ENCODE results near the gene ITGA7.

Gene ITGA7

DNA sequence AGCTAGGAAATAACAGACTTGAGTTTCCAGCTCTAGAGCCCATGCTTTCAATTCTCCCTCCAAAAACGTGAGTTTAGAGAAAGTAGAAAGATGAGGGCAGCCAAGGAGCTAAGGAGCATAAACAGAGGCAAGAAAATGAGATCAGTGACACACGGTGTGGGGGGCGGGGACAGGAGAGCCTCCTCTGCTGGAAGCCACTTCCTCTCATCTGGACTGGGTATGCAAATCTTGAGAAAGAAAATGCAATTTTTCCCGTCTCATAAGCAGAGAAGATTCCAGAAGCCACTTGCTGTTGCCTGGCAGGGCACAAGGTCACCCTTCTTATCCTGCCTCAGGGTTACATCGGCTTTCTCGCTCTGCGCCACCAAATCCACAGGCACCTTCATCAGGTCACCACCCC lies 65.0 kb downstream of the ITGA7 start:
- no peak for DNase-seq (ENCODE audit: low read depth in 2 of 2)

DNA sequence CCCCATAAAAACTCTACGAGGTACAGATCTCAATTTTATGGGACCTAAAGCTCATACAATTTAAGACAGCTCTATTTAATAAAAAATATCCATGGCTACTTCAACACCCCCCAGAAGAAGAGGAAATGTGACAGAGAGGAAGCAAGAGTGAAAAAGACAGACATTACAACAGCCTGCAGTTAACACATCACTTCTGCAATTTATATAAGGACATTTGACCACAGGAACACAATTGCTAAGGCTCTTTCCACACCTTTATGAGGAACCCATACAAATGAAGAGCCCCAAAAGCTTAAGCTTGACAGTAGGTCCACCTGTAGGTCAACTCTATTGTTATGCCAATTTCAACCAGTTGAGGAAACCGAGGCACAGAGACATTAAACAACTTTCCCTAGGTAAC lies 65.4 kb downstream of the ITGA7 start:
- no peak for DNase-seq (ENCODE audit: low read depth in 2 of 2)

DNA sequence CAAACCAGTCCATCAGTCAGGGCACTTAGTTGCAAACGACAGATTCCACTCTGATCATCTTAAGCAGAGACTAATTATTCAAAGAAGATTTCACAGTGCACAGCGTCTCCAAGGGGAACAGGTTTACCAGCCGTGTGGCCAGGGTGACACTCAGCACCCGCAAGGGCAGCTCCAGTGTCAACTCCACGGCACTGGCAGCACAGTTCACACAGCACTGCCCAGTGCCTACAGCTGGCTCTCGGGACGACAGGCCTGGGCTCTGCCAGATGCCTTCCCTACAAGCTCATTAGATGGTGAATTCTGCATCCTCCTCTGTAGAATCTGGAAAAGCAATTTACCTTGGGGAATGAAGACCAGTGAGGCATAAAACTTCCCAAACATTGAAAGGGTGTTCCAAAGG lies 66.1 kb downstream of the ITGA7 start:
- DNase-seq (ENCODE audit: low read depth in 2 of 2) = no peak

- DNase-seq (ENCODE audit: low read depth in 2 of 2) = no peak
These were observed 70.2 kb downstream of the ITGA7 start for GRCh38 chr12:55637467-55637866.

DNA sequence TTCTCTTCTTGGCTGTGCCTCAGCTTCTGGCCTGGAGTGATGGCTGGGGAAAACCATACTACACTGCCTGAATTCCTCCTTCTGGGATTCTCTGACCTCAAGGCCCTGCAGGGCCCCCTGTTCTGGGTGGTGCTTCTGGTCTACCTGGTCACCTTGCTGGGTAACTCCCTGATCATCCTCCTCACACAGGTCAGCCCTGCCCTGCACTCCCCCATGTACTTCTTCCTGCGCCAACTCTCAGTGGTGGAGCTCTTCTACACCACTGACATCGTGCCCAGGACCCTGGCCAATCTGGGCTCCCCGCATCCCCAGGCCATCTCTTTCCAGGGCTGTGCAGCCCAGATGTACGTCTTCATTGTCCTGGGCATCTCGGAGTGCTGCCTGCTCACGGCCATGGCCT lies 70.9 kb downstream of the ITGA7 start, which contains the start of gene OR10P1:
Gene OR10P1, plus strand, starts transcription at position 40 of the 400 bp plus-strand sequence. Its CDS starts 0 bp downstream, at position 40.
- DNase-seq (ENCODE audit: low read depth in 2 of 2) = no peak

DNA sequence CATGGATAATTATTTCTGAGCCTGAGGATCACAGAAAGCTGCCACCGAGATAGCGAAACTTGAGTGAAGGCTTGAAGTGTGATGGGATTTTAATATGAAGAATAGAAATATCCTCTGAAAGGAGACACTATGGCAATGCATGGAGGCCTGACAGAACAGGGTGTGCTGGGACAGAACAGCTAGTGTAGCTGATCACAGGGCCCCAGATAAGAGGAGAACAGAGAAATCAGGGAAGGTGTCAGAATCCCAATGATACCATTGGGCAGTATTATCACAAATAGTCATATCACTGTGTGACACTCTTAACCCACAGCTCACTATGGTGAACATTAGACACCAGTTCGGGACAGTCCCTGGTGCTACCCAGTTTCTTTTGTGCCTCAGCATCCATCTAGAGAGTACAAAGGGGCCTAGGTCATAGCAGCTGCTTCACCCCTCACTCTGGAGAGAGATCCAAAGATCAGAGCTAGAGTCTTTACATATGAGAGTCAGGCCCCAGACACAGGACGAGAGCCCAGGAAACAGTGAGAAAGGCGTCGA lies 71.5 kb downstream of the ITGA7 start:
- no peak for DNase-seq (ENCODE audit: low read depth in 2 of 2)

Data from stimulated activated CD4-positive, alpha-beta T cell treated with anti-CD3 and anti-CD28 coated beads, Interleukin-1b, Interleukin-23, amount 100 ng/mL, for 4 hours (primary cell).